Right forelimb (tissue), 1 donor: ENCODE data around the gene GPX7.
A peak's percentile ranks its signal among the peaks of the same experiment; 100 is the strongest.
"Not testable (repeated sequence)": the region's sequence is repeated elsewhere in the genome, so short reads cannot be mapped to it uniquely, and the experiment has no call there.

Source experiments
- DNase-seq: peaks from one replicate; pipeline ENCODE4 v3.0.0-alpha.2; 2018

GPX7 gene

DNA sequence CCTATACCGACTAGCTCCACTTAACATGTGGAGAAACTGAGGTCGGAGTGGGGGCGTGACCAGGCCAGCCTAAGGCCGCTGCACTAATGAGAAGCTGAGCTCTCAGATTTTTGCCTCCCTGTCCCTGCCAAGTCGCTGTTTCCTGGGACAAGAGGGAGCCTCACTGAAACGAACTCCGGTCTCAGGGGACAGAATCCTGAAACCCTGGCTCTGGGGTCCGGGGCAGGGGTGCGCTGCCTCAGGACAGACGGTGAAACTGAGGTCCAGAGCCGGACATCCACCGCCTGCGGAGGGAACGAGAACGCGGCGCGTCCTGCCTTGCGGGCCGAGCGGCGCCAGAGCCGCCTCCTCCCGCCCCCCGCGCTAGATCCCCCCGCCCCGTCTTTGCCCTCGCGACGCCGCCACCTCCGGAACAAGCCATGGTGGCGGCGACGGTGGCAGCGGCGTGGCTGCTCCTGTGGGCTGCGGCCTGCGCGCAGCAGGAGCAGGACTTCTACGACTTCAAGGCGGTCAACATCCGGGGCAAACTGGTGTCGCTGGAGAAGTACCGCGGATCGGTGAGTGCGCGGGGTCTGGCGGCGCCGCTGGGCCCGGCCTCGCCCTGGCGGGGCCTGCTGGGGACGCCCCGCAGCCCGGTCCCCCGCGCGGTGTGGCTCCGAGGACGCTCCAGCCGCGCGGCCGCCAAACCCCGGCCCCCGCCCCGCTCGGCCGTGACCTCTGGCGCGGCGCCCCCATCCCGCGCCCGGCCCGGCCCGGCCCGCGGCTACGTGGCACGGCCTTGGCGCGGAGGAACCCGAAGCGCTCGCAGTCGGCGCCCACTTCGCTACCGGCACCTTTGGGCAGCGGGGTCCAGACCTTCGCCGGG lies at the start of gene GPX7:
Gene GPX7, plus strand, starts transcription at position 381 of the 865 bp plus-strand sequence. Its CDS starts 39 bp downstream, at position 420.
- peak; percentile 76 for DNase-seq

DNA sequence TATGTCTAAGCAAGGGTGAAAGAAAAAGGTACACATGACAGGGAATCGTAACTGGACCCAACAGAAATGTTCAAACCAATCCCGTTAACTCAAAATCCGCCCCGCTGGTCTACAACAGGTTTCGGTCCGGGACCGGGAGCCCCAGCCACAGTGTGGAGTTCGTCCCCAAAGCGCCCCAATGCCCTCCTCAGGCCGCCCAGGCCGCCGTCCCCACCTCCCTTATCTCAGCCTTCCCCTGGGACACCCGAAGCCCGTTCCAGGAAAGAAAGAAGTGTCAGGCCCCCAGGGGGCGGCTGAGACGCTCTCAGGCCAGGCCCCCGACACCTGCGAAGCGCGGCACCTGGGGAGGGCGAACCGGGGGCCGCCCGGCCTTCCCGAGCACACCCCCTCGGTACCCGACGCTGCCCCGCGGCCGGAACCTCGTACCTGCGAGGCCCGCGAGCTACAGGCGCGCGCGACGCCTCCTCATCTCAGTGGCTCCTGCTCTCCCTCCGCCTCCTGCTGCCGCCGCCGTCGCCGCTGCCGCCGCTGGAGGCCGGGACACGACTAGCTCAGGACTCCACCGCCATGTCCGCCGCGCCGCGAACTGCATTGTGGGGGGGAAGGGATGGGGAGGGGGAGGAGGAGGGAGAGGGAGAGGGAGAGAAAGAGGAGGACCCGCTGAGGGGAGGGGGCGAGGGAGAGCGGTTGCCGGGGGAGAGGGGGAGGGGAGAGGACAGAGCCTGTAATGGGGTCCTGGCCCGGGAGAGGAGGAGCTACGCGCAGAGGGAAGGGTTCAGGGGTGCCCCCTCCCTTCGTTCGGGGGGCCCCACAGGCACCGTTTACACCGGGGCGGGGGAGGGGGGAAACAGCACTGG lies 49.4 kb upstream of the GPX7 start, which contains the start of gene TUT4:
Gene TUT4, minus strand, starts transcription at position 588 of the 857 bp plus-strand sequence. CDS start 26,812 bp downstream, outside the sequence.
- peak; percentile 95 for DNase-seq

DNA sequence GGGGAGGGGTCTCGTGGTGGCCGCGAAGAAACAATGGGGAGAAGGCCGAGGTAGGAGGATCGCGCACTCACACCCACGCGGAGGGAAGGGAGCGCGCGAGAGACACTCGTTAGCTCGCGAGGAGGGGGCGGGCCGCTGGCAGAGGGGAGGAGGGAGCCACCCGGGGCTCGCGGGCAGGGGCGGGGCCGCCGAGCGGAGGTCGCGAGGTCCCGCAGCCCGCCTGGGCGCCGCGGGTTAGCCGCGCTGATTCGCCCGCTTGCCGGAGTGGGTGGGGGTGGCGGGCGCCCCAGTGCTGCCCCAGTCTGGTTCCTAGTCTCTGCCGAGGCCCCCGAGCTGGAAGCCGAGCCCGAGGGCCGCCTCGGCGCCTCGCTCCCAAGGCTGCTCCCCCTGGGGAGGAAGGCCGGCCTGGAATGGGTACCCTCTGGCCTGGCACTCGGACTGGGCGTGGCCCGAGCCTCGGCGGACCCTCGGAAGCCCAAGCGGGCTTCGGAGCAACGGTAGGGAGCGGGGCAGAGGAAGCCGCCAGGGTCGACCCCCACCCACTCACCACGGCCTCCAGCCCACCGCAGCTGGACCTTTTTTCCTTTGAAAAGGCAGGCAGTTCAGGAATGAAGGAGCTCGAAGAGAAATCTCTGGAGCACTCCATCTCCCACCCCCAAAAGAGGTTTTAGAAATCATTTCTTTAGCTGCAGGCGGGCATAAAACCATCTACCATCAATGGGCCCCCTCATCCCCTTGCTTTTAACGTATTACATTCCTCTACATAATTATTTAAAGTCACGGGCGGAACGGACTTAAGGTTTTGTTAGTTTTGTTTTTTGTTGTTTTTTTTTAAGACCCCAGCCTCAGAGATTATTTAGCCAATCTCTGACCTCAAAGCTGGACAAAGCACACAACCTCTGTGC lies 48.6 kb upstream of the GPX7 start:
- DNase-seq: peak; percentile 93

DNA sequence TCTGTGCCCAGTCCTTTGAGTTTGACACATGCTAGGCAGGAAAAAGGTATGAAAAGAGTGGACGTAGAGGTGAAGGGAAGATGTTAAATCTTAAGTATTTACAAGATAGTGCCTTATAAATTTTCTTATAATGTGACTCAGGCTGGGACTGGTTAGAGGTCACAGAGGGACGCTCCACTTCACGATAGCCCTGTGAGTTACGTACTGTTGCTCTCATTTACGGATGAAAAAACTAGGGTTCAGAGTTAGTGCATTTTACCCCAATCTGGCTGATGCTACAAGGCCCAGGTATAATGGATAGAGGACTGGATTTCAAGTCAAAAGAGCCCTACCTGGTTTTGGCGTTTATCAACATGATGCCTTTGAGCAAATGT lies 47.9 kb upstream of the GPX7 start:
- no peak for DNase-seq

DNA sequence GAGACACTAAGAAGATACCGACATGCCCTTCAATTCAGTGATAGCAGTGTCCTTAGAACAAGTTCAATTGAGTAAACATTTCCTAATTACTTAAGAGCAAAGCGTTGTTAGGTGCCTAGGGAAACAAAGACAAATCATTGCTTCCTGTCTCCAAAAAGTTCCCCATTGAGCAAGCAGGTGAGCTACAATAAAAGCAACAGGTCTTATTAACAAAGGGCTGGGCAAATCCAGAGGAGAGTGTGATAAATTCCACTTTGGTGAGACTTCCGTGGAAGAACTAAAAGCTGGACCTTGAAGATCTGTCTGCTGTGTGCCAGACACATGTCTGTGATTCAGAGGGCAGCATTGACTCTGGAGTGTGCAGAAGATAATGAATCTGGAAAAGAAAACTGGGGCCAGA lies 47.4 kb upstream of the GPX7 start:
- DNase-seq: no peak

DNA sequence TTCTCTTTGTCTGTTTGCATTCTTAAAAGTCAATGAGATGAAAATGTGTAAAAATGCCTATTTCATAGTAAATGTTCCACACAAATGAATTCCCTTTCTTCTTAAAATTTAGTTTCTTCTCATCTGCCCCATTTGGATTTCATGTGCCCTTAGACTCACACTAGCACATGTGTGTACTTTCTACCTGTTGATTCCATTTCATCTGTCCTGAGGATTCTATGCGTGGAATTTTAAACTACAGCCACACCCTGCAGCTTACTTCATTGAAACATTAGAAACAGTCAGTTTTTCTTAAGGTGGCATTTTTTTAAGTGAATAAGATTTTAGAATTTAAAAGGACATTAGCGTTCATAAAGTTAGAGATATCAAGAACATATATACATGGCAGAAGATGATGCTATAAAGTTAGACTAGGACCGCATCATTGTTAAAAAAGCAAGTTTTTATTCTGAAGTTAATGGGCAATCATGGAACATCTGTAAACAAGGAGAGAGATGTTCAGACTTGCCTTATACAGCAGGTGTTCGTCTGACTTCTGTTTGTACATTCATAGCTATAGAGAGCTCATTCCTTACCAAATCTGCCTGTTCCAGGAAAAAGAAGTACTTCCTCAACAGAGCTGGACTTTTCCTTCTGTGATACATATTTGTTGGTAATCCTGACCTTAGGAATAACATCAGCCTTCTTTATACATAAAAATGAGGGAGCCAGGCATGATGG lies 45.4 kb upstream of the GPX7 start:
- no peak for DNase-seq

DNA sequence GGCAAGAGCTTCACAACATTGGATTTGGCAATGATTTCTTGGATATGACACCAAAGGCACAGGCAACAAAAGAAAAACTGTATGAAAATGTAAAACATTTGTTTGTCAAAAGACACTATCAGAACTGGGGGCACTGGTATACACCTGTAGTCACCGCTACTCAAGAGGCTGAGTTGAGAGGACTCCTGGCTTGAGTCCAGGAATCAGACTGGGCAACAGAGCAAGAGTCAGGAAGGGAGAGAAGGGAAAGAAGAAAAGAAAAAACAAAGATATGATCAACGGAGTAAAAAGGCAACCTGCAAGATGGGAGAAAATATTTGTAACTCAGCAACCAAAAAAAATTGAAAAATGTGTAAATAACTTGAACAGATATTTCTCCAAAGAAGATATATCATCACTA lies 43.2 kb upstream of the GPX7 start:
- DNase-seq: no peak

DNA sequence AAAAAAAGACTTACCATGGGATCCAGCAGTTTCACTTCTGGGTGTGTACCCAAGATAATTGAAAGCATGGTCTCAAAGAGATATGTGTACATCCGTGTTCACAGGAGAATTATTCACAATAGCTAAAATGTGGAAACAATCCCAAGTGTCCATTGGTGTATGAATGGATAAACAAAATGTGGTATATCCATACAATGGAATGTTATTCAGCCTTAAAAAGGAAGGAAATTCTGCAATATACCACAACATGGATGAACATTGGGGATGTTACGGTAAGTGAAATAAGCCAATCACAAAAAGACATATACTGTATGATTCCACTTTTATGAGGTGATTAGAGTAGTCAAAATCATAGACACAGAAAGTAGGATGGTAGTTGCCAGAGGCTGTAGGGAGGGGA lies 42.3 kb upstream of the GPX7 start:
- no peak for DNase-seq

DNA sequence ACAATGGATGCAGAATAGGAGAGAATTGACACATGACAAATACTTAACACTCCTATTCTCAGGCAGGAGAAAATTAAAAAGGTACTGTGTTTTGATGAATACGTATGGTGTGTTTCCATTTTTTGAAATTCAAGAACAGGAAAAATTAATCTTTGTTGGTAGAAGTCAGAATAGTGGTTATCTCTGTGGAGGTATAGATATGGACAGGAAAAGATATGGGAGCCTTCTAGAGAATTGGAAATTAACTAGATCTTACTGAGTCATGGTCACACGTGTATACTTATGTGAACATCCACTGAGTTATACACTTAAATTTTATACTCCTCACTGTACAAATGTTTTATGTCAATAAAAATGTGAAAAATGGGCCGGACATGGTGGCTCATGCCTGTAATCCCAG lies 39.4 kb upstream of the GPX7 start:
- DNase-seq: no peak

DNA sequence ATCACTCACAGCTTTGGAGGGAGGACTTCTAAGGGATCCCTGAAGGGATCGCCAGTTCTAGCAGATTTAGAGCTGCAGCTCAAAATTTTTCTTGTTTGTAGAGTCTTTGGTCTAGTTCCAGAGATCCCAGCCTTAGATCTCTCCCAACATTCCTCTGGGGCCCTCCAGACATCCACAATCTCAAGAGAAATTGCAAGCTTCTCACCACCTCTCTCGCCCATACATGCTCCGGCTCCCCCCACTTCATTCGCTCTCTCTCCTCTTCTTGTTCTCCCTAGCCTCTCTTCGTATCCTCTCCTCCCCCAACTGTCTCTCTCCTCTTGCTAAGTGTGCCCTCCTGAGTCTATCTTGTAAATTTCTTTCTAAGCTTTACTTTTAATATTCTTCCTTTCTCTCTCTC lies 34.2 kb upstream of the GPX7 start:
- no peak for DNase-seq

DNA sequence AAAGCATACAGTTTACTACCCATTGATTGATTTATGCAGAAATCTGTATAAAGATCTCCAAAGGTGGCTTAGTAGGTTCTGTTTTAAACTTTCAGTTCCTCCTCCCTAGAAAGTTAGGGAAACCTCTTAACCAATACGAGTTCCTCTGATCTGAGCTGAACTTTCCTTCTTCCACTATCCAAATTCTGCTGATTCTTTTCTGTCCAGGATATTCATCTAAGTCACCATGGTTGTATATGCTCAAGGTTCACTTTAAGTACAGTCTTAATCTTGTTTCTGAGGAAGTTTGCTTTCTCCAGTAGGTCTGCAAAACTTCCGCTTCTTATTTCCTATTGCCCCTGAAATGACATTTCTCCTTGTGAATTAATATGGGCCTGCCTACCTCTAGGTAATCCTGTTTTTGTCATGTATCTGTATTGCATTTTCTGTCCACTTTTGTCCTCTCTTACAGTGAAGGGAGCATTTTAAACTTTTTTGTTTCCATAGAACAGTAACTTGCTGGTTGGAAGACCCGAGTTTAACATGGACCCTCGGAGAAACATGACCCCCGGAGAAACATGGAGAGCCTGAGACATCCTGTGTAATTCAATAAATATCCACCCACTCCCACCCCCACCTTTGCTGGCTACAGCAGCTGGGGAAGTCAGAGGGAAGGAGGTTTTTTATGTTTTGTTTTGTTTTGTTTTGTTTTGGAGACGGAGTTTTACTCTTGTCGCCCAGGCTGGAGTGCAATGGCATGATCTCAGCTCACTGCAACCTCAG lies 32.5 kb upstream of the GPX7 start:
- peak; percentile 52 for DNase-seq

DNA sequence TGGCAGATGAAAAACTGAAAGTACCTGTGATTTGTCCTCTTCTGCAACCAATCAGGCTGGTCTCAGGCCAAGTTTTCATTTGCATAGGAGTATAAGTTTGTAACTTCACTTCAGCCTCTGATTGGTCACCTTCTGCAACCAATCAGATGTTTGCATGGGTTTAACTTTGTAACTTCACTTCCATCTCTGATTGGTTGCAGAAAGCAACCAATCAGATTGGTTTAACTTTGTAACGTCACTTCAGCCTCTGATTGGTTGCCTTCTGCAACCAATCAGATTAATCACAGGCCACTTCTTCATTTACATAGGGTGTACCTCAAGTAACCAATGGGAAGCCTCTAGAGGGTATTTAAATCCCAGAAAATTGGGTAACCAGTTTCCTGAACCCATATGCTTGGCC lies 30.4 kb upstream of the GPX7 start:
- no peak for DNase-seq

DNA sequence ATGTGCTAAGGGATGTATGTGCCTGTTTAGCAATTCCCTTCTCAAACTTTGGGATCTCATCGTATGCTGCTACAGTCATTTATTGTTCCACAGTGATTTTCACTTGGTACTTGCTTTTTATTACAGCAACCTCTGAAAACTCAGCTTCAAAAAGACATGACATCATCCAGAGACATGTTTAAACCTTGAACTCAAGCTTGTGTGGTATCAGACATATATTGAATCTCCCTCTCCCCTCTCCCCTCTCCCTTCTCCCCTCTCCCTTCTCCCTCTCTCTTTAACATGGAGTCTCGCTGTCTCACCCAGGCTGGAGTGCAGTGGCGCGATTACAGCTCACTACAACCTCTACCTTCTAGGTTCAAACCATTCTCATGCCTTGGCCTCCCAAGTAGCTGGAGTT lies 29.8 kb upstream of the GPX7 start:
- no peak for DNase-seq

DNA sequence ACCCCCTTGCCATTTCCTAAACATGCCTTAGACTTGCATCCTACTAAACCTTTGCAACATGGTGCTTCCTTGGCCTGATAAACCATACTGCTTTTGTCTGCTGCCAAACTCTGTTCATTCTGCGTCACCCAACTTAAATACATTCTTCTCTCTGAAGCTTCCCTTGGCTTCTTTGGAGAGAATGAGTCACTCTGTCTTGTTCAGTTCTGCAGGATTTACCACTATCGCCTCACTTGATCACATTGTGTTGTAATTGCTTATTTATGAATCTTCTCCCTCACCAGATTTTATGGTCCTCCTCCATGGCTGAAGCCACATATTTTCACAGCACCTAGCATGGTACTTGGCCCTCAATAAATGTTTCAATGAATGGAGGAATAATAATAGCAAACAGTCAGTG lies 27.6 kb upstream of the GPX7 start:
- DNase-seq: no peak

DNA sequence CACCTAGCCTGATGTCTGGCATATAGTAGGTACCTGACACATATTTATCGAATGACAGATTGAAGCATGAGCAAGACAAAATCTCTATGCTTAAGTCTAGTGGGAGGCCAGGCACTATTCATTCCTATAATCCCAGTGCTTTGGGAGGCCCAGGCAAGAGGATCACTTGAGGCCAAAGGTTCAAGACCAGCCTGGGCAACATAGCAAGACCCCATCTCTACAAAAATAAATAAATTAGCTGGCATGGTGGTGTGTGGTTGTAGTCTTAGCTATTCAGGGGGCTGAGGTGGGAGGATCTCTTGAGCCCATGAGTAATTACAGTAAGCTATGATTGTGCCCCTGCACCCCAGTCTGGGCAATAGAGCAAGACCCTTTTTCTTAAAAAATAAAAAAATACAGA lies 26.1 kb upstream of the GPX7 start:
- DNase-seq: no peak

DNA sequence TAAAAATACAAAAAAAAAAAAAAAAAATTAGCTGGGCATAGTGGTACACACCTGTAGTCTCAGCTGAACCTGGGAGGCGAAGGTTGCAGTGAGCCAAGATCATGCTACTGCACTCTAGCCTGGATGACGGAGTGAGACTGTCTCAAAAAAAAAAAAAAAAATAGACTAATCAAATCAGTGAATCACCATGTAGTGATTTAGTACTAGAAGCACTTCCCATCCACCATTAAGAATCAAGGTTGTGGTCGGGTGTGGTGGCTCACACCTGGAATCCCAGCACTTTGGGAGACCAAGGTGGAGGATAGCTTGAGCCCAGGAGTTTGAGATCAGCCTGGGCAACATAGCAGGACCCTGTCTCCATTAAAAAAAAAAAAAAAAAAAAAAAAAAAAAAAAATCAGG lies 24.1 kb upstream of the GPX7 start:
- DNase-seq: not testable (repeated sequence)

DNA sequence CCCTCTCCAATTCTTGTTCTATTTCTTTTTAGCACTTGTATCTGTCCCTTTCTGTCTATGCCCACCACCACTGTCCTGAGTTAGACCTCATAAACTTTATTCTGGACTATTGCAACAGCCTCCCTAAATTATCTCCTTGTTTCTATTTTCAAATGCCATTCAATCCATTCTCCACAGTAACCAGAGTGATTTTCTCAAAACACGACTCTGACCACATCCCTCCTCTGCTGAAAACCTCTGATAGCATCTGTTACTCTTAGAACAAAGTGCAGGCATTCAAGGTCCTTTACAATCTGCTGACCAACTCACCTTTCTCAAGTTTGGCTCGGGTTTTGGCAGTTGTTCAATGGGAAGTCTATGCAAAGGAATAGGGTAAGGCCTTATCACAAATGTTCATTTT lies 22.8 kb upstream of the GPX7 start:
- DNase-seq: no peak

DNA sequence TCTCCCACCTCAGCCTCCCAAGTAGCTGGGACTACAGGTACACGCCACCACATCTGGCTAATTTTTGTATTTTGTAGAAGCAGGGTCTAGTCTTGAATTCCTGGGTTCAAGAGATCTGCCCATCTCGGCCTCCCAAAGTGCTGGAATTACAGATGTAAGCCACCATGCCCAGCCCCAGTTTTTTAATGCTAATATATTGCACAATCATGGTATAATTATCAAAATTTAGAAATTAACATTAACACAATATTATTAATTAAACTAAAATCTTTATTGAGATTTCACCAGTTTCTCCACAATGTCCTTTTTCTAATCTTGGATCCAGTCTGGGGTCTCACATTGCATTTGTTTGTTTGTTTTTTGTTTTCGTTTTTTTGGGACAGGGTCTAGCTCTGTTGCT lies 21.9 kb upstream of the GPX7 start:
- no peak for DNase-seq

DNA sequence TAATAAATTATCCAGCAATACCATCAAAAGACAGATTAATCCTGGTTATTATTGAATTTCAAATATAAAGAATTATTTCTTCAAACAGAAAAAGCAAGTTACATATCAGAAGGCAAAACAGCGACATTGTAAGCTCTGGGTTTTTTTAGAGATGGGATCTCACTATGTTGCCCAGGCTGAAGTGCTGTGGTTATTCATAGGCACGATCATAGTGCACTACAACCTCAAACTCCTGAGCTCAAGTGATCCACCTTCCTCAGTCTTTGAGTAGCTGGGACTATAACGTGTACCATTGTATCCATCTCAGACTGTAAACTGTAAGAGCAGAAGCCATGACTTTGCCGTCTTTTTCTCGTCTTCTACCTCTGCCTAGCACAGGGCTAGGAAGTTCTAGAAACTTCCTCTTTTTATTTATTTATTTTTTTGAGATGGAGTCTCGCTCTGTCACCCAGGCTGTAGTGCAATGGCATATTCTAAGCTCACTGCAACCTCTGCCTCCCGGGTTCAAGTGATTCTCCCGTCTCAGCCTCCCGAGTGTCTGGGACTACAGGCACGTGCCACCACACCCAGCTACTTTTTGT lies 20.0 kb upstream of the GPX7 start:
- no peak for DNase-seq

DNA sequence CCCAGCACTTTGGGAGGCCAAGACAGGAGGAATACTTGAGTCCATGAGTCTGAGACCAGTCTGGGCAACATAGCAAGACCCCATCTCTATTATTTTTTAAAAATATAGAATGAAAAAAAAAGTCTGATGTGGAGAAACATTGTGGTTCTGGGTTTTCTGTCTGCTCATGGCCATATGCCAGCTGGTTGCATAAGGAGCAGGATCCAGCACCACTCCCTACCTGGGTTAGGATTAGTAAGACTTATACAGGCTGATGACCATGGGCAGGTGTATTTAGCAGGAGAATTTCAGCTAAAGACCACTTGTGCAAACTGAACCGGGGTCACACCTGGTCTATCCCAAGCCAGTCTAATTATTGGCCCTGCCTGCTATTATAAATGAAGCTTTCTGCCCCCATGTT lies 16.7 kb upstream of the GPX7 start:
- DNase-seq: no peak

DNA sequence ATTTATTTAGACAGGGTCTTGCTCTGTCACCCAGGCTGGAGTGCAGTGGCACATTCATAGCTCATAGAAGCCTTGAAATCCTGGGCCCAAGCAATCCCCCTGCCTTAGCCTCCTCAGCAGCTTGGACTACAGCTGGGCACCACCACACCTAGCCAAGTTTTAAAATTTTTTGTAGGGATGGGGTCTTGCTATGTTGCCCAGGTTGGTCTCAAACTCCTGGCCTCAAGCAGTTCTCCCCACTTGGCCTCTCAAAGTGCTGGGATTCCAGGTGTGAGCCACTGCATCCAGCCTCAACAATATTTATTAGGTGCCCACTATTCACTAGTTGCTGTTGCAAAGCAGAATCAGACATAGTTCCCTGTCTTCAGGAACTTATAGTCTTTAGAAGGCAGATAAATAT lies 14.1 kb upstream of the GPX7 start:
- no peak for DNase-seq
